ENCODE measurements around the gene TRAM2.

The TRAM2 gene

DNA sequence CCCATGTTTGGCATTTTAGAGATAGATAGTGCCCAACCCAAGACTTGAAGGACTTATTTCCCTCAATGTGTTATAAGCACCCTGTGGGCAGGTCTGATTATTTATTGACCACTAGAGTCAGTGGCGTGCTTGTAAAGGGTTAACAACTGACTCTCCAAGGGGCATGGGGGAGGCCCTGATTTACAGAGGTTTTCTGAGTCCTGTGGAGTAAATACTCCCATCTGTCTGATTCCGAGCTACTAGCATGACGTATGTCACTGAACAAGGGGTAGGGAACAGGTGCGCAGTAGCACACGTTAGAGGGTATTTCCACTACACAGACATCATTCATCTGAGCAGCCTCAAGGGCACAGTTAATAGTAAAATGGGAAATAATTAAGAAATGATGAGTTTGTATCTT, 17.4 kb upstream of the TRAM2 start:
- no peak for DNase-seq (ENCODE audit: low read depth in 2 of 2)

DNA sequence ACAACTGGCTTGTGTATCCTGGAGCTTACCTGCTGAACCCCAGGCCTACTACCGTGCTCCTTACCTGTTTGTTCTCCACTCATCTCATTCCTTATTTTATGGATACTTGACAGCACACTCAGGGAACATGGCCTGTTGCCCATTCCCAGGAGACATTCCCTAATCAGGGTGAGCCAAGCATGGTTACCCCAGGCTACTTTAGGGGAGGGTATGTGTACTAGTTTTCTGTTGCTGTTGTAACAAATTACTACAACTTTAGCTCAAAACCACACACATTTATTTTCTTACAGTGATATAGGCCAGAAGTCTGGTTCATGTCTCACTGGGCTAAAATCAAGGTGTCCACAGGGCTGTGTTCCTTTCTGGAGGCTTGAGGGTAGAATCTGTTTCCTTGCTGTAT, 15.0 kb upstream of the TRAM2 start:
- DNase-seq (ENCODE audit: low read depth in 2 of 2), result no peak

DNA sequence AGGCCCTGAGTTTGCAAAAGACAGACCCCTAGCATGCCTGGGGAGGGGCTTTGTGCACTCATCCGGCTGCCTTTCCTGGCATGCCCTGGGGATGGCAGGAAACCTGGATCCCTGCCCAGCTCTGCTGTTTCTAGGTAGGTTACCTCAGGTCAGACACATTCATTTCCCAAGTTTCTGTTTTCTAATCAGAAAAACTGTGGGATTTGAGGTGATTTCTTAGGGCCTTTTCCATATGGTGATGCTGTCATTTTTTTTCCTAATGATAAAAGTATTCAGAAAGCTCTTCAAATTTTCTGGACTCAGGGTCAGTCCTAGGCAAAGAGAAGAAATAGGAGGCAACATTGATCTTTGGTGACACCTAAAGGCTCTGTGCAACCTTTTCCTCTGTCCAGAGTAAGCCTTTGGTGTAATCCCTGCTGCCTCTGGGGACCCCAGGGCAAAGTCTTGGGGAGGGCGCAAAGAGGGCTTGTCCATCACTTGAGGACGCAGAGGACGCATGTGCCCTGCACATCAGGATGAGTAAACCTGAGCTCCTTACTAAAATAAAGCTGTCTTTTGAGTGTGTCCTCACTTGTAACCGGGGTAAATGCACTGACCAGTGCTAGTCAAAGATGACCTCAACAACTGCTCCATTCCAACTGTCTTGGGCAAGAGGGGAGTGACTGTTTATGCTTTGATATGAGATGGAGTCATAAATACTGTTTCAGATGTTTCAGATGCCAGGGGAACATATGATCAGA, 13.5 kb upstream of the TRAM2 start:
- DNase-seq (ENCODE audit: low read depth in 2 of 2), result no peak

DNA sequence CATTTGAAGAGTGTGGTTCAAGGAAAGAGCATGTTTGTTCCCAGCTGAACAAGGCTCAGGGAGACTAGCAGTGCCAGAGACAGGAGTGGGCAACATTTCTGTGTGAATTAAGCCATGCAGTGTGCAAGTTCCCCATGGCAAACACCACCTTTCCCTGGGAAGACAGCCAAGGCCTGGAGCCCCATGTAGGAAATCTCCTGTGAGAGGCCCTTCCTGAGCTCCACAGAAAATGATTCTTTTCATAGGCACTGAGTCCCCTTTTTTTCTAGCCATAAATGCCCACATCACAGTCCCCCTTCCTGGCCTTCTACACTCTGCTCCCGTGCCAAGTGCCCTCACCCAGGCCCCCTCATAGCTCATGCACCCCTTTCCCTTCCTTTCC, 11.8 kb upstream of the TRAM2 start:
- no peak for DNase-seq (ENCODE audit: low read depth in 2 of 2)

DNA sequence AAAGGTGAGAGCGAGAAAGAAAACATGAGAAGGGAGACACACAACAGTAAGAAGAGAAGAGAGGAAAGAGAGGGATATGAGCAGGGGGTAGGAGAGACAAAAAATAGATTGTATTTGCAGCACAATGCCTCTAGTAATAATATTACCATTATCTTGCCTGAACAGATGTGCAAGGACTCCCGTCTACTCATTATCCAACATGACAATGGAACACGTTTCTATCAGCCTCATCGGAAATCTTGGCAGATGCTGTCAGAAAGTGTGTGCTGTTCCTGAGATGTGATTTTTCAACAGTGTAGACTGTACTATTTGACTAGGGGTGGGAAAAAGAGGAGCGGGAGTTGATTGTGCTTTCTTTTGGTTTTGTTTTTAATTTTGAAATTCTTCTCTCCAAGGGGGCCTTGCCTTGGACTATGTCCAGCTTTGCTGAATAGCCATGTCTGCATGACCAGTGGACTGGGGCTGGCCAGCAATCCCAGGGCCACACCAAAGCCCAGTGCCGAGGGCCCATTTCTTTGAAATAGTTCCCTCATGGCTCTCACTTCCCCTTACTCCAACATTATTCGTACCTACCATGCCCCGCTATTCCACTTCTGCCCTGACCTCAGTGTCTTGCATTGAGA, 11.3 kb upstream of the TRAM2 start:
- DNase-seq (ENCODE audit: low read depth in 2 of 2), result no peak

DNA sequence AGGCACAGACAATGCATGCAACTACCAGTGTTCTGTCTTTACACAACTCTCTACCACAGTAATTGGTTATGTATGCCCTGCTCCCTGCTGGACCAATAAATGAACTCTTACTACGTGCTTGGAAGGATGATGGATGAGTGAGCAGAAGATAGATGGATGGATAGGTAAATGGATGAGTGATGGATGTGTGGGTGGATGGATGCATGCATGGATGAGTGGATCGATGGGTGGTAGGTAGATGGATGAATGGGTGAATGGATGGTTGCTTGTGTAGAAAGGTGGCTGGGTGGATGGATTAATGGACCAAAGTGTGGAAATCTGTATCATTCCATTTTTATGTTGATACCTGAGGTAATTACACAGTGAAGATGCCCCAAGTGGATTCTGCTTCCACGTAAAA, 10.1 kb upstream of the TRAM2 start:
- no peak for DNase-seq (ENCODE audit: low read depth in 2 of 2)

DNA sequence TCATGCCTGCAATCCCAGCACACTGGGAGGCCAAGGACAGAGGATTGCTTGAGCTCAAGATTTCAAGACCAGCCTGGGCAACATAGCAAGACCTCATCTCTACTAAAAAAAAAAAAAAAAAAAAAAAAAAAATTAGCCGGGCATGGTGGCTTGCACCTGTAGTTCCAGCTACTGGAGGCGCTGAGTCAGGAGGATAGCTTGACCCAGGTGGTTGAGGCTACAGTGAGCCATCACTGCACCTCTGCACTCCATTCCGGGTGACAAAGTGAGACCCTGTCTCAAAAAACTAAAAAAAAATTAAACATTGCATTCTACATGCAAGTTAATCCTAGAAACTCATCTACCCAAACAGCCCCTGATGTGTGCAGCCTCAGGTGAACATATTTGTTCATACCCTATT, 7.3 kb upstream of the TRAM2 start:
- DNase-seq (ENCODE audit: low read depth in 2 of 2), result no peak

DNA sequence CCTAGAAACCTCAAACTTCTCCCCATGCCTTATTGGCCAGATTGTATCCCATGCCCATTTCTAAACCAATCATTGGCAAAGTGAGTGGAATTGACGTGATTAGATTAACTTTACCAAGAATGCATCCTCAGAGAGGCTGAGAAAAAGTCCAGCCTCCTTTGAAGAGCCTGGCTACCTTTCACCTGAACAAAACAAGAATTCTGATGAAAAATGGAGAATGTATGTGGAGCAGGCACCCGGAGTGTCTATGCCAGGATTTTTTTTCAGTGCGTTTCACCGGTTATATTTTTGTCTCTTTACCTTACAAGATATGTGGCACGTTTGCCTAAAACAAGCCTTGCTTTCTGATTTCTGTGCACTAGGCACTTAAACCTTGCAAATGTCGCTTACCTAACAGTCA, 6.1 kb upstream of the TRAM2 start:
- no peak for DNase-seq (ENCODE audit: low read depth in 2 of 2)

DNA sequence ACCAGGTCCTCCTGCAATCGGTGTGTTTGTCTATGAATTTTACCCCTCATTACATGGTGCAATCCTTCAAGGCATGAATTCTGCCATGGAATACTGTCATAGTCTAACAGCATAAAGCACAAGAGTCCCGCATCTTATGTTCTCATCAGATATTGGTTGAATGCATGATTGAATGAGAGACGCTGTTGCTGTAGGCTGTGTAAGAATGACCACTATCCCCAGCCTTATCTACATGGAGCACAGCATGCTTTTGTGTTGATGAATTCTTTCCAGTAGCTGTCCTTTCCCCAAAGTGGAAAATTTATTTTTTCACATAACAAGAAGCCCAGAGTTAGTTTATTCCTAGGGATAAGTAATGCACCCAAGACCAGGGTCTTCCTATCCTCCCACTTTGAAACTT, 5.6 kb upstream of the TRAM2 start:
- DNase-seq (ENCODE audit: low read depth in 2 of 2), result no peak

DNA sequence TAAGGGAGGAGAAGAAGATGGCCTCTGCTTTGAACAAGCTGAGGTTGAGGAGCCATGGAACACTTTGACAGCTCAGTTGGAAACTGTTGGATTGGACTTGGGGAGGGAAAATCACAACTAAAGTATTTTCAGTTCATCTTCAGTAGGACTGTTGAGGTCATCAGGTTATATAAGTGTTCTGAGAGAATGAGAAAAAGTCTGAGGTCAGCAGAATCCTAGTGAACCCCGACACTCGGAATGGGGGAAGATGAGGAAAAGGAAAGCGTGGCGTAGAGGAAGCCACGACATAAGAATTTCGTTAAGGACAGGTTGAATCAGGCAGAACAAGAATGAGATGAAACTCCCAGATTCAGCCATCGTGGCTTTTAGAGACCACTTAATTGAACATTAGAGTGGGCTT, 4.0 kb upstream of the TRAM2 start:
- DNase-seq (ENCODE audit: low read depth in 2 of 2), result no peak

DNA sequence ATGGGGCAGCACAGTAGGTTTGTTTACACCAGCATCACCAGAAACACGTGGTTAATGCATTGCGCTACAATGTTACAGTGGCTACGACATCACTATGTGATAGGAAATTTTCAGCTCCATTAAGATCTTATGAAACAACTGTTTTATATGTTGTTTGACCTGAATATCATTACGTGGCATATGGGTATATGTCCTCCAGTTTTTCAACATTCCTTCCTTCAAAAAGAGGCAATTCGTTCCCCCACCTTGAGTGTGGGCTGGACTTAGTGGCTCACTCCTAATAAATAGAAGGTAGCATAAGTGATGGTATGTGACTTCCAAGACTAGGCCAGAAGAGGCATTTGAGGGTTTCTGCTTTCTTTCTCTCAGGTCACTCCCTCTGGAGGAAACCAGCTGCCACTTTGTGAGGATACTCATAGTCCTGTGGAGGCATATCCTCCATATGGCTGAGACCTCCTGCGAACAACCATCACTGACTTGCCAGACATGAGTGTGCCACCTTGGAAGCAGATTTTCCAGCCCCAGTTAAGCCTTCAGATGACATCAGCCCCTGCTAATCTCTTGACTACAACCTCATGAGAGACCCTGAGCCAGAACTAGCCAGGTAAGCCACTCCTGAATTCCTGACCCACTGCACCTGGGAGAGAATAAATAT, 2.3 kb upstream of the TRAM2 start:
- no peak for DNase-seq (ENCODE audit: low read depth in 2 of 2)

DNA sequence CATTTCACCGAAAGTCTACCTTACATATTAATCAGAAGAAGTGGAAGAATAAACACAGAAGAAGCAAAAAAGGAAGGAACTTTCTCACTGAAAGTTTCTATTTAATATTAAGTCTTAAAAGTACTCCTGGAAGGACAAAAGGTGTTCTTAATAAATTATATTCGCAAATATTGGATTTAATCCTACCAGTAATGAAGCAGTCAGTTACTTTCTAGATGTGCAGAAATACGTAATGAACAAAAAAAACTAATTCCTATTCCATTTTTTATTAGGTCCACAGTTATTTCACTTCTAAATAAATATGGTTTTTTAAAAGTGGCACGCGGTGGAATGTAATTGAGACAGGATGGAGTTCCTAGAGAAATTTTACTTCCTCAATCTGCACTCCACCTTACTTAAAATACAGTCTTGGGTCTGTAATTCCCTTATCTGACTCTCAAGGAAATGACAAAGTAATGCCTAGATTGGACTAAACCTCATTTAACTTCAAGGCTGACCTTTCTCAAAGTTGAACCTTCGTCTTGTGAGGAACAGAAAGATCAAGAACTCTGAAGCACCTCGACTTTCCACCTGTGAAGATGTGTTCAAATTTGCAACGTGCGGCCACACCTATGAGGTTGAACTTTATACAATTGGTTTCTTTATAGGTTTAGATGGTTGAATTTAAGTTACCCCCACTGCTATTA, 1.1 kb upstream of the TRAM2 start:
- no peak for DNase-seq (ENCODE audit: low read depth in 2 of 2)

DNA sequence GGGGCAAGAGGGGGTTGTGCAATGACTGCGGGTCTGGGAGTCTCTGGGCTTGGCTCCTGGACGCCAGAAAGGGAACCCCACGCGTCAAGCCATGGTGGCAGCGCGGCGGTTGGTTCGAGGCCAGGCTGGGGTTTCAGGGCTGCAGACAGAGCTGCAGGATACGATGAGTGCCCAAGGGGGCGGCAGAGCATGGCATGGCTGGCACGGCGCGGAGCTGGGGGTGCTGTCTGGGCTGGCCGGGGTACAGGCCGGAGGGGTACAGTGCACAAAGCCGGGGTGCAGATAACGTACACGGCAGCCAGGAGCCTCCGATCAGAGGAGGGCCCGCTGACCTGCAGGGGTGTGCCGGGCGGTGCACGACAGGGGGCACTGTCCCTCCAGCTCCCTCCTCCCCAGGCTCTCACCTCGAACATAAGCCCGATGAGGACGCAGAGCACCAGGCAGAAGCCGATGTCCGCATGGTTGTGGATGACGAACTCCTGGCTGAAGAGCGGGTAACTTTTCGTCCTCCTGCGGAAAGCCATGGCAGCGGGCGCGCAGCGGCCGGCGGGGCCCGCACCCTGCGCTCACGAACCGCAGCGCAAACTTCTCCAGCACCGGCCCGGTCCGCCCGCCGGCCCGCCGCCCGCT, 353 bp downstream of the TRAM2 start:
- peak; percentile 37 to 55 for DNase-seq (ENCODE audit: low read depth in 2 of 2)

DNA sequence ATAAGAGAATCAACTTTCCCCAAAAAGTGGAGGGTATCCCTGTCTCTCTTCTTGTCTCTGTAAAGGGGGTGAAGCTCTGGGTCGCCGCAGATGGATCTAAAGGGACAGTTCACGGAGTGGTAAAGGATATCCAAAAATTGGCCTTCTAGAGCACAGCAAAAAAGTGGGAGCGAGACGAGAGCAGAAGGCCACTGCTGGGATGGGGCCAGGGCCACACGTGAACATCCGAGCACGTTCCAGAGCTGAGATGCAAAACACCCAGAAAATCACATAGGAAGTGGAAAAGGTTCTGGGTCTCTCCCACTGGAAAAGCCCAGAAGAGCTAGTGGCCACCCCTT, 837 bp downstream of the TRAM2 start:
- no peak for DNase-seq (ENCODE audit: low read depth in 2 of 2)

DNA sequence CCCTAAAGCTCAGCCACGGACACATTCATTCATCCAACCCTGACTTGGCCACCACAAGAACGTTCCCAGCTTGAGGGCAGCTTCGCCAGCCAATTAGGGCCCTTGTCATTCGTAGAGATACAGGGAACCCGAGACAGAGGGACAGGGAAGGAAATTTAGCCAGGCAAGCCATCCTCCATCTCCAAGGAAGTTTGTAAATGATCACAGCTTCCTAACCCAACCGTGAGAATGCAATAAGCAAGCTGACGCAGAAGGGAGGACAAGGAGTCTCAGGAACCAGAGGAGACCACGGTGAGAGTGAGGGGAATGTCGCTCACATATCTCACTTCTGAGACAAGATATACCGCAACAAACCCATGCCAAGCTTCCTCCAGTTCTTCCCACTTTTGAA, 1.4 kb downstream of the TRAM2 start:
- no peak for DNase-seq (ENCODE audit: low read depth in 2 of 2)

DNA sequence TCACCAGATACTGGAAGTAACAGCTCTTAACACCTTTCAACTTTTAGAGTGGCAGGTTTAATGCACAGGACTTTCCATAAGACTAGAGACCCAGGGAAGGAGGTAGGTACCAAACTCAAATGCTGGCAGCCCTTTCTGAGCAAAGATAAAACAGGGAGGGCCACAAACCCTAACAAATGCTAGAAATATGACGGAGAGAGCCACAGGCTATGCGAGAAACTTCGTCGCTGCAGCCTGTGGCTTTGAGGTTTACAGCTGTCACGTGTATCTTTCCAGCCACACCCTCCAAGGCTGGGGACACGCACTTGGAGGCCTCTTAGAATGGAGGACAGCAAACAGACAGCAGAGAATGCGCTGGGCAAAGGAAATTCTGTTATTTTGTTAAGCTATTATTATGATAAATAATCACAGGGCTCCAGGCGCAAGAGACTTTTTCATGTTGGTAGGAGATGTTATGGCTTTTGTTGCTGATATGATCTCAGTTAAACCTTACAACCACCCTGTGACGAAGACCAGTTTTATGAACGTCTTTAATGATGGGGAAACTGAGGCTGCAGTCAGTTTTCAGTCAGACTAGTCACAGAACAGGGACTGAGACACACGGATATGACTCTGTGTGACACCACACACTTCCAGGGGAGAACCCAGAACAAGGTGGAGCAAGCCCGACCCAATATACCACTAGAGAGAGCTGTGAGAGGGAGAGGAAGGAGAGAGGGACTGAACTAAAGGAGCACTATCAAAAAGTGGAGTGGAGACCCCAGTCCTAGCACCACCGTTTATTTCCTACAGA, 2.0 kb downstream of the TRAM2 start:
- peak; percentile 27 to 49 for DNase-seq (ENCODE audit: low read depth in 2 of 2)

DNA sequence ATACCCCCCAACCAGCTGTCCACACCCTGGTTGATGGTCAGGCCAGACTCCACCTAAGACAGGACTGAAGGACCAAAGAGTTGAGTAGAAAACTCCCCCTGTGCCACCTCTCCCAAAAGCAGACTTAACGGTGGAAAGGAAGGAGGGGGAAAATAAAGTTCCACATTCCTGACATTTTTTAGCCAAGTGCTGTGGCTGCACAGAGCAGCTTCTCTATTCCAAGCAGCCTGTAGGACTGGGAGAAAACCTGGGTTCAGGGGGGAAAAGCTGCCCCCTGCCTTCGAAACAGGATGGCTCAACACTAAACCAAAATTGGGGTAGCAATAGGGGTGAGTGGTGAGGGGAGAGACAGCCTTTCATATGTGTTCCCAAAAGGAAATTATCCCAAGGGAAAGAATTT, 3.6 kb downstream of the TRAM2 start:
- DNase-seq (ENCODE audit: low read depth in 2 of 2), result no peak

DNA sequence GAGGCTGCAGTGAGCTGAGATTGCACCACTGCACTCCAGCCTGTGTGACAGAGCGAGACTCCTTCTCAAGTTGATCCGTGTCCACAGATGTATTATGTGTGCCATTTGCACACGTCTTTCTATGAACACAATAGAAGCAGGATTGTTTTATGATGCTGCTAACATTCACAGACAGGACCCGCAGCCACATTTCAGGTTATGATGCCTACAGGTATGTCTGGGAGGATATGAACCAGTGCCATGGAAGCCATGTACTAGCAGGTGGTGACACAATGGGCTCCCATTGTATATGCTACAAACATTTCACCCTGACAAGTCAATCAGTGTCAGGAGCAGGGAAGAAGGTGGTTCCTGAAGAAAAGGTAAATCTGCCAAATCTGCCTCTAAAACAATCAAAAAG, 4.3 kb downstream of the TRAM2 start:
- DNase-seq (ENCODE audit: low read depth in 2 of 2), result no peak

DNA sequence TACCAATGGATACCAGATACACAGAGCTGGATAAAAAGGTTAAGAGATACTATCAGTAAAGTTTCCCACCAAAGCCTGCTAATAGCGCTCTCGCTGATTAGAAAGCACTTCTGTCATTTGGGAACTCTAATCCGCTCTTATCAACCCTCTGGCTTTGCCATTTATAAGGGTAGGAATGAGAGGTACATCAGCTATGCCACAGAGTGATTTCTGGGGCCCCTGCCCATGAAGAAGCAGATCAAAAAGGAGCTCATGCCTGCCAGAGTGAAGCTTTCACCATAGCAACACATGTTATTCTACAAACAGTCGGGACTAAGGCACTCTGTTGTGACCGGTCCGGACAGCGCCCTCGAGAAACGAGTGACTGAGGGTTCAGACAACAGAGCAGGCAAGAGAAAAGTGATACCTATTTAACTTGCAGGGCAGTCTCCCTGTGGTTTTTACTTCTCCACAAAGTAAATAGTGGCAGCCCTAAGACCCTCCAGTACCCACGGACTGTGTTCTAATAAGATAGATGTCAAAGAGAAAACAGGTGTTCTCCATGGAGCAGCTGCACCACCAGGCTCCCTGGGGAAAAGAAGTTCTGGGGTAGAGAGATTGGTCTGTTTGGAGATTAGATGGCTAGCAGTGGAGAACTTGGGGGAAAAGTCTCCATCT, 5.6 kb downstream of the TRAM2 start:
- DNase-seq (ENCODE audit: low read depth in 2 of 2), result no peak

DNA sequence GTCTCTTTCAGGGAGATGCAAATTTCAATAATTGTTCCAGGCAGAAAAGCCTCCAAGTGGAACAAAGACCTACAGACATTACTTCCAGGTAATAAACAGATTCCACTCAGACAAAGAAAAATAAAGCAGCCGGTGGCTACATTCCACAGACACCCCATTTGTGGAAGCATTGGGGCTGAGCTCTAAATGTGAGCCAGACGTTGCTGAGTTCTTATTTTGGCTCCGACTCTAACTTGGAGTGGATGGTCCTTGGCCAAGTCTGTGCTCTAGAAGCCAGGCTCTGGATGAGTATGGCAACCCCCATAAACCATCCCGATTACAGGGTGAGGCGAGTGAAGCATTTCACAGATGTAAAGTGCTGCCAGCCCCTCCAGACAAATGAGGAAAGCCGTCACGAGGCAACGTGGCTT, 6.6 kb downstream of the TRAM2 start:
- DNase-seq (ENCODE audit: low read depth in 2 of 2), result no peak

DNA sequence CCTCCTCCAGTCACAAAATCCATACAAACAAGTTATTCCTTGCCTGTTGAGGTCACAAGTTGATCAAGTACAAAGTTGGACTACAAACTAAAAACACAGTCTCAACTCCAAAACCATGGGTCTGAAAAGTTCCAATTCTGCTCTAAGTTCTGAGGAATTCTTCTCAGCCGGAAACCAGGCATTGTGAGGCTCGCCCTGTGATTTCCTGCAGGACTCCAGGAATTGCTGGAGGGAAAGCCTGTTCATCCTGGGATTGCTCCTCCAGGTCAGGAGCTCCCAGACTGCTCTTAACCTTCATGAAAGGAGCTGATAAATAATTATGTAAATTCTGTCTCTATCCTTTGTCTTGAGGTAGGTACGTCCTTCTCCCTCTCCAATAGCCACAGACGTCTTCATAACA, 8.5 kb downstream of the TRAM2 start:
- DNase-seq (ENCODE audit: low read depth in 2 of 2), result no peak
